Measurements from ENCODE around the gene PLXNA4.

Gene PLXNA4

GRCh38 chr7:132592231-132592920 is 16.1 kb upstream of the PLXNA4 start:
- no peak overlapping the region for H2AFZ ChIP-seq (ENCODE audit: low read length)
- H3K27me3 ChIP-seq (ENCODE audit: insufficient read depth, low read length): peaks cover 5% of the 10 kb centered on the region; the same call in 1 of the 2 replicates
- H3K79me2 ChIP-seq (ENCODE audit: insufficient read depth, low read length): no peaks in the 10 kb centered on the region
- no peaks in the 10 kb centered on the region for H3K36me3 ChIP-seq (ENCODE audit: insufficient read depth, low read length)
- no peaks in the 10 kb centered on the region for H3F3A ChIP-seq (ENCODE audit: insufficient read depth, low read length)
- H3K4me2 ChIP-seq (ENCODE audit: low read length): no peak overlapping the region
- TF ChIP-seq EZH2 (IDR thresholded peaks at IDR 0.05; ENCODE audit: borderline replicate concordance, low read length) (no peak), CTCF (IDR thresholded peaks at IDR 0.05; ENCODE audit: low read length) (no peak)
- H3K9ac ChIP-seq (ENCODE audit: low read length): no peak overlapping the region
- no peaks in the 10 kb centered on the region for H3K4me1 ChIP-seq (ENCODE audit: insufficient read depth, low read length, severe bottlenecking)
- H3K9me2 ChIP-seq (ENCODE audit: low read depth, low read length): no peaks in the 10 kb centered on the region
- no peaks in the 10 kb centered on the region for H3K9me3 ChIP-seq (ENCODE audit: low read length)
- no peaks in the 10 kb centered on the region for H4K20me1 ChIP-seq (ENCODE audit: insufficient read depth, low read length)
- H3K4me3 ChIP-seq (ENCODE audit: low read depth, low read length, poor library complexity, severe bottlenecking): no peak overlapping the region
- no peak overlapping the region for H3K27ac ChIP-seq (ENCODE audit: low read depth, low read length, poor library complexity, severe bottlenecking)

GRCh38 chr7:132590162-132590561 is 13.9 kb upstream of the PLXNA4 start:
- H3K27ac ChIP-seq (ENCODE audit: low read depth, low read length, poor library complexity, severe bottlenecking): no peak overlapping the region
- H3K9me2 ChIP-seq (ENCODE audit: low read depth, low read length): no peaks in the 10 kb centered on the region
- TF ChIP-seq EZH2 (IDR thresholded peaks at IDR 0.05; ENCODE audit: borderline replicate concordance, low read length): no peak
- TF ChIP-seq CTCF (IDR thresholded peaks at IDR 0.05; ENCODE audit: low read length): no peak
- H3K4me1 ChIP-seq (ENCODE audit: insufficient read depth, low read length, severe bottlenecking): no peaks in the 10 kb centered on the region
- H3K4me3 ChIP-seq (ENCODE audit: low read depth, low read length, poor library complexity, severe bottlenecking): no peak overlapping the region
- no peak overlapping the region for H3K4me2 ChIP-seq (ENCODE audit: low read length)
- H3K79me2 ChIP-seq (ENCODE audit: insufficient read depth, low read length): no peaks in the 10 kb centered on the region
- no peaks in the 10 kb centered on the region for H3K9me3 ChIP-seq (ENCODE audit: low read length)
- H2AFZ ChIP-seq (ENCODE audit: low read length): no peak overlapping the region
- no peaks in the 10 kb centered on the region for H4K20me1 ChIP-seq (ENCODE audit: insufficient read depth, low read length)
- no peaks in the 10 kb centered on the region for H3F3A ChIP-seq (ENCODE audit: insufficient read depth, low read length)
- H3K27me3 ChIP-seq (ENCODE audit: insufficient read depth, low read length): peaks cover 5% of the 10 kb centered on the region; the same call in 1 of the 2 replicates
- H3K36me3 ChIP-seq (ENCODE audit: insufficient read depth, low read length): no peaks in the 10 kb centered on the region
- H3K9ac ChIP-seq (ENCODE audit: low read length): no peak overlapping the region

DNA sequence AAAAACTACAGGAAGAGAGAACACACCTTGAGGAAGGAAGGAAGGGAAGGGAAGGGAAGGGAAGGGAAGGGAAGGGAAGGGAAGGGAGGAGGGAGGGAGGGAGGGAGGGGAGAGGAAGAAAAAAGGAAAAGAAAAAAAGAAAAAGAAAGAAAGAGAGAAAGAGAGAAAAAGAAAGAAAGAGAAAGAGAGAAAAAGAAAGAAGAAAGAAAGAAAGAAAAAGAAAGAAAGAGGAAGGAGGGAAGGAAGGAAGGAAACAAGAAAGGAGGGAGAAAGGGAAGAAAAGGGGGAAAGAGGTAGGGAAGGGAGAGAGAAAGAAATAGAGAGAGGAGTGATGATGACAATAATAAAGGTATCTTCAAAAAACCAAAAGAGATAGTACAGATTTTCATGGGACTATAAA is 12.3 kb upstream of the PLXNA4 start:
- Histone ChIP-seq H3K4me1 (ENCODE audit: insufficient read depth, low read length, severe bottlenecking) (no peaks in the 10 kb centered on the region), H3K27me3 (ENCODE audit: insufficient read depth, low read length) (peaks cover 5% of the 10 kb centered on the region; the same call in 1 of the 2 replicates), H3K36me3 (ENCODE audit: insufficient read depth, low read length) (no peaks in the 10 kb centered on the region), H3K4me2 (ENCODE audit: low read length) (no peak overlapping the region), H3K27ac (ENCODE audit: low read depth, low read length, poor library complexity, severe bottlenecking) (no peak overlapping the region), H2AFZ (ENCODE audit: low read length) (no peak overlapping the region), H3K4me3 (ENCODE audit: low read depth, low read length, poor library complexity, severe bottlenecking) (no peak overlapping the region), H3F3A (ENCODE audit: insufficient read depth, low read length) (no peaks in the 10 kb centered on the region), H3K9ac (ENCODE audit: low read length) (no peak overlapping the region), H3K79me2 (ENCODE audit: insufficient read depth, low read length) (no peaks in the 10 kb centered on the region), H3K9me2 (ENCODE audit: low read depth, low read length) (no peaks in the 10 kb centered on the region), H4K20me1 (ENCODE audit: insufficient read depth, low read length) (no peaks in the 10 kb centered on the region), H3K9me3 (ENCODE audit: low read length) (no peaks in the 10 kb centered on the region)
- TF ChIP-seq EZH2 (IDR thresholded peaks at IDR 0.05; ENCODE audit: borderline replicate concordance, low read length): no peak
- TF ChIP-seq CTCF (IDR thresholded peaks at IDR 0.05; ENCODE audit: low read length): no peak
